HG02884 (cell line): ENCODE results near the gene RBM6.
A peak's percentile ranks its signal among the peaks of the same experiment; 100 is the strongest.
"Not testable (repeated sequence)": the region's sequence is repeated elsewhere in the genome, so short reads cannot be mapped to it uniquely, and the experiment has no call there.

ENCODE experiments used
- ATAC-seq: cut with Tn5 transposase; IDR thresholded peaks from one replicate; pipeline ENCODE4 v1.9.1; 2021; ENCODE audit warnings: mild to moderate bottlenecking, moderate library complexity; ENCODE audit not compliant: unreplicated experiment

Gene RBM6, protein sequence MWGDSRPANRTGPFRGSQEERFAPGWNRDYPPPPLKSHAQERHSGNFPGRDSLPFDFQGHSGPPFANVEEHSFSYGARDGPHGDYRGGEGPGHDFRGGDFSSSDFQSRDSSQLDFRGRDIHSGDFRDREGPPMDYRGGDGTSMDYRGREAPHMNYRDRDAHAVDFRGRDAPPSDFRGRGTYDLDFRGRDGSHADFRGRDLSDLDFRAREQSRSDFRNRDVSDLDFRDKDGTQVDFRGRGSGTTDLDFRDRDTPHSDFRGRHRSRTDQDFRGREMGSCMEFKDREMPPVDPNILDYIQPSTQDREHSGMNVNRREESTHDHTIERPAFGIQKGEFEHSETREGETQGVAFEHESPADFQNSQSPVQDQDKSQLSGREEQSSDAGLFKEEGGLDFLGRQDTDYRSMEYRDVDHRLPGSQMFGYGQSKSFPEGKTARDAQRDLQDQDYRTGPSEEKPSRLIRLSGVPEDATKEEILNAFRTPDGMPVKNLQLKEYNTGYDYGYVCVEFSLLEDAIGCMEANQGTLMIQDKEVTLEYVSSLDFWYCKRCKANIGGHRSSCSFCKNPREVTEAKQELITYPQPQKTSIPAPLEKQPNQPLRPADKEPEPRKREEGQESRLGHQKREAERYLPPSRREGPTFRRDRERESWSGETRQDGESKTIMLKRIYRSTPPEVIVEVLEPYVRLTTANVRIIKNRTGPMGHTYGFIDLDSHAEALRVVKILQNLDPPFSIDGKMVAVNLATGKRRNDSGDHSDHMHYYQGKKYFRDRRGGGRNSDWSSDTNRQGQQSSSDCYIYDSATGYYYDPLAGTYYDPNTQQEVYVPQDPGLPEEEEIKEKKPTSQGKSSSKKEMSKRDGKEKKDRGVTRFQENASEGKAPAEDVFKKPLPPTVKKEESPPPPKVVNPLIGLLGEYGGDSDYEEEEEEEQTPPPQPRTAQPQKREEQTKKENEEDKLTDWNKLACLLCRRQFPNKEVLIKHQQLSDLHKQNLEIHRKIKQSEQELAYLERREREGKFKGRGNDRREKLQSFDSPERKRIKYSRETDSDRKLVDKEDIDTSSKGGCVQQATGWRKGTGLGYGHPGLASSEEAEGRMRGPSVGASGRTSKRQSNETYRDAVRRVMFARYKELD

DNA sequence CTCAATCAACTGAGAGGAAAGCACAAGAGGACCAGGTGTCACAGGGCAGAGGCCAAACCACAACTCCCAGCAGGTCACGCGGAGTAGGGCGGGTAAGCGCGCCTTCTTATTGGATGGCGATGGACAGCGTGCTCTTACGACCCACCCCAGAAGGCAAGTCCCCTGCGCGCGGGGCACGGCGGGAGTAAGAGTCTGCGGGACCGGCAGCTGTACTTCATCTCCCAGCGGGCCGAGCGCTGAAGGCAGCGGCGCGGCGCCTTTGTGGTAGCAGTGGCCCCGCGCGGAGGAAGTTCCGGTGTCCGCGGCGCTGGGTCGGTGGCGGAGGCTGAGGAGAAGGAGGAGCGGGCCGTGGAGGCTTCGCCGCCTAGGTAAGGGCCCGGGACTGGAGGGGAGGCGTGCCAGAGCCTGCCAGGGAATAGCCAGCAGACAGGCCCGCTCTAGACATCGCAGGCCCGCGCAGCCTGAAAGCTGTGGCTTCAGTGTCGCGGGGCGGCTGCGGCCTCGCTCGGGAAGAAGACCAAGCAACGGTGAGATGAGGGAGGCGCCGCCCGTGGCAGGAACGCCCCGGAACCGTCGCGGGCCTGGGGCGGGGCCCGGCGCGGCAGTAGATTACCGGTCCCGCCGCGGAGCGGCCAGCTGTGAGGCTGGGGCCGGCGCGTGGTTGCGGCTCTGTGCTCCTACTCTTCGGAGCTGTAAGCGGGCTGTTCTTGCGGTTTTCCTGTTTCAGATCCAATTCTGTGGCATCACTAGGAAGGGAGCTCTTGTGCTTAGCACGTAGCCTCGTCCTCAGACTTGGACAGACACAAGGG lies at the start of gene RBM6:
Gene RBM6 (plus strand): TSS at position 293 of the 809 bp plus-strand sequence. CDS start 22,492 bp downstream, outside the sequence.
- ATAC-seq, result peak; percentile 91

DNA sequence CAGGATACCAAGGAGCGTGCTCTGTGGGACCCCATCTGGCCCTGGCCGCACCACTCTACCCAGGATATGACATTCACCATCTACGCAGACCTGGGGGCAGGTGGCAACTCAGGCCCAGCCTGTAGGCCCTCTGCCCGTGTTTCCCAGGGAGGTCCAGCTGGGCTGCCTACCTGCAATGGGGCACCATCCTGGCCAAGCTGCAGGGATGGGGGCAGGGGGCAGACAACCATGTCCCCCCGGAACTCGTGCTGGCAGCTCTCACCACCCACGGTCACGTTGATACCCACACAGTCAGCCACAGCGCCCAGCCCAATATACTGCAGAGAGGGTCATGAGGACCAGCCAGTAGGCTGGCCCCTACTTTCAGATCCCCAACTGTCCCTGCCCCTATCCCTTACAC lies 44.2 kb upstream of the RBM6 start:
- ATAC-seq, result no peak

DNA sequence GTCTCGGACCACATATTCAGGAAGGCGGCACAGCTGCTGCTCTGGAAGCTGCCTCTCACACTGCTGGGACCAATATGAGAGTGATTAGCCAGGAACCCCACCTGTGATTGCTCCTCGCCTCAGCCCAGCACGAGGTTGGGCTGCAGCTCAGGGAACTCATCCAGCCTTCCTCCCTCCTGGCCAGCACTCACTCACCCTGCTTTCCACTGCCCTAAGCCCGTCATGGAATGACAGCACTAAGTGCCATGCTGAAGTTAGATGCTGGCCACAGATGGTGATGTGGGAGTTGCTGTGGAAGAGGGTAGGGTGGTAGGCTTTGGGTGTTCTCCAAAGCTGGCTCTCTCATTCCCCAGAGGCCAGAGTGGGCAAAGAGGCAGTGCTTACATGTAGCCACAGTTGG lies 43.6 kb upstream of the RBM6 start:
- ATAC-seq, result no peak

DNA sequence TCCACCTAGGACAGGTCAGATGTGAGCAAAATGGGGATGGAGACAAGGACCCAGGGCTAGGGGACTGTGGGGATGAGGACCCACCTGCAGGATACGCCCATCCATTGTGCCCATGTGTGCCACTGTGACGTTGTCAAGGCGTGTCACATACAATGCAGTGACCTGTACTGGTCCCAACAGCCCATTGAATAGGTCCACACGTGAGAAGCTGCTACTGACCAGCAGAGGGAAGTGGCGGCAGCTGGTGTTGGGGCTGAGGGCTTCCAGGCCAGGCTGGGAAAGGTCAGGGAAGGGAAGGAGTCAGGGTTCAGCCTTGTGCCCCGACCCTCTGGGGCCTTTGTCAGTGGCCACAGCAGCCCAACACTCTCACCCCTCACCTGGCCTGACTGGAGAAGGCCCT lies 41.0 kb upstream of the RBM6 start:
- ATAC-seq, result no peak

DNA sequence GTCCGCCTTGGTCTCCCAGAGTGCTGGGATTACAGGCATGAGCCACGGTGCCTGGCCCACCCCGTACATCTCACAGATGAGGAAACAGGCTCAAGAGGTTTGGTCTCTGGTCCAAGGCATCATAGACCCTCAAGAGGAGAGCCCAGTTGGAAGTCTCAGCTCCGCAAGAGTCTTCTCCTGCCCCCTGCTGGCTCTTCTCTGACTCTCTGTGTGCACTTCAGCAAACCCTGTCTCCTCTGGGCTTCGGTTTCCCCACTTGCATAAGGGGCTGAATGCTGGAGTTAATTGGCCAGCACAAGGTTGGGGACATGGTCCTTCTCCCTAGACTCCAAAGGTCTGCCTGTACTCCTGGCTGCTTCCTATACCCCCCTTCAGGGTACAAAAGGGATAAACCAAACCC lies 40.1 kb upstream of the RBM6 start:
- no peak for ATAC-seq

DNA sequence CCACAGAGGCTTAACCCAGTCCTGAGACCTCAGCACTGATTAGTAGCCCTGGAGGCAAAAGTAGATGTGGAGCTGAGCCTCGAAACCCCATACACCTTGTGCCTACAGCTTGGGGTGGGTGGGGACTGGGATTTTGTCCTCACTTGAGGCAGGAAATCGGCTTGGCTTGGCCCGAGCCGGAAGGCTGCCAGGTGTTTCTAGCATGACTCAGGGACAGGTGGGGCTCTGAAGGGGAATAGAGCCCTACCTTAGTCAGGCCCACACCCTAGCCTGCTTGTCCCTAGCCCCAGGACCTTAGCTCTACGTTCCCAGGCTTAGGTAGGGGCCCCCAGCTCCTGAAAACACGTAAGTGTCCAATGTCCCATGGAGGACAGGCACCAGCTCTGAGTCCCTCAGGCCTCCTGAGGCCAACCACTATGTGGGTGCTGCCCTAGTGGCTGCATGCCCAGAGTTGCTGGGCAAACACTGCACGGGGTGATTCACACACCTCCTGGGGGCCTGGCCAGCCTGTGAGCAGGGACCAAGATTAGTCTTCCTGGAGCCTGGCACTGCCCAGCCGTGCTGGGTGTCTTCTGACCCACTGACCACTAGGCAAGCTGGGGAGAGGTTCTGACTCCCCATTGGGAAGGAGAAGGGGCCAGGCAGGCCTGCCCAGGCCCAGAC lies 39.3 kb upstream of the RBM6 start:
- ATAC-seq, result no peak

DNA sequence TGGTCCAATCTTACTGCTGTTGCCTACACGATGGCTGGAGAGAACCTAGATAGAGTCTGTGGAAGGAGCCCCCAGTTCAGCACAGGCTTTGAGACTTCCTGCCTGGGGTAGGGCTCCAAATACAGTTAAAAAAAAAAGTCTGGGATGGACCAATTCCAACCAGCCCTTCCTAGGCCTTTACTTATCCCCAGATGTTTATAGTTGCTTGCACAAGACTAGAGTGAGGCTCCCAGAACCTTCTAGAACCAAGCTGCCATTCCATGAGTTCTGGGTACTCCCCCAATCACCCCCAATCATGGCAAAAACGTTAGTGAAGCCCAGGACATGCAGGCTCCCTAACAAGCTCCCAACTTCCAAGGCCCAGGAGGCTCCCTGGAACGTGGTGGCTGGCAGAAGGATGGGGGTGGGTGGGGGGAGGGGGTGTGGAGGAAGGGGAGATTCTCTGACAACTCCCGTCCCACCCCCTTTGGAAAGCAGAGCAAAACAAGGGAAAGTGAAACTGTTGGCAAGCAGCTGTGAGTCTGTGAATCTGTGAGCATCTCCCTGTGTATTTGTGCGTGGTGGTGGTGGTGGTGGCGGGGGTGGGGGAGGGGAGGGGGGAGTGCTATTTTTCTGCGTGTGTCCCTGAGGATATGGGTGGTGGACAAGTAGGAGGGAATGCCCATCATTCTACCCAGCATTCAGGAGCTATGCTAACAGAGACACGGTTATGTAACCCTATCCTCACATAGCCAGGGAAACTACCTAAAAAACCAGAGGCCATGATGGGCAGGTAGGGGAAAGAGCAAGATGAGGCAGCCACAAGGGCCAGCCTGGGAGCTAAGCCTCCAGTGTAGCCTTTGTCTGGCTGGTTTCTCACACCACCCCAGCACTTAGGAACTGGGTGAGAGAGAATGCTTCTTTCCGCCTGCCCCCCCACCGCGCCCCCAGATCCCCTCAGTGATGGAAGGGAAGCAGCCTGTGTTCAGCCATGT lies 38.3 kb upstream of the RBM6 start:
- no peak for ATAC-seq

DNA sequence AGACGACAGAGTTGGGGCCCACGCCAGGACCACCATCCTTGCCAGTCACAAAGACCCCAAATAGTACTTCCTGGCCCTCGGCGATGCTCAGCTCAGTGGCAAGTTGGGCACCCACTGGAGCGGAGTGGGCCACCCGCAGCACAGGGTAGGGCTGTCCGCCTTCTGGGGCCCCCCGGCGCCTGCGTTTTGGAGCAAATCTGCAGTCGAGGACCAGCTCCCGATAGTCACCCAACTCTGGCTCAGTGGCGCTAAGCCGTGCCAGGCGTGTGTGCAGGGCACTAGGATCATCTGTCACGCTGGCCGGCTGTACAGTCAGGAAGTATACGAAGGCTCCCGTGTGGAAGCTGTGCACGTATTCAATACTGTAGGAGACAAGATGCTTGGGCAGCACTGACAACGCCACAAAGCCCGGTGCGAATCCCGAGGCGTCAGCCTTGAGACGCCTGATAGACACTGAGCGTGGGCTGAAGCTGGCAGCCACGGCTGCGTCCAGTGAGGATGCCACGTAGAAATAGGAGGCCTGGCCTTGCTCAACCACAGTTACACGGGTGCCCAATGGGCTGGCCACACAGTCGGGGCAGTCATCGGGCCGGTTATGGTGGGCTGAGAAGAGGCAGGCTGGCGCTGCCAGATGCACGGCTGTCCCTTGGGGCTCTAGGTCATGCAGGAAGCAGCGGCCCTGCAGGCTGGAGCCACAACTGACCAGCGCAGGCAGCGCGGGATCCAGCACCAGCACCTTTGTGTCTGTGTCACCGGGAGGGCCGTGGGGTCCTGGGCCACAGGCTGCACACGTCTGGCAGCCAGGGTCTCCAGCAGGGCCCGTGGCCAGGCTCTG lies 37.2 kb upstream of the RBM6 start:
- no peak for ATAC-seq

DNA sequence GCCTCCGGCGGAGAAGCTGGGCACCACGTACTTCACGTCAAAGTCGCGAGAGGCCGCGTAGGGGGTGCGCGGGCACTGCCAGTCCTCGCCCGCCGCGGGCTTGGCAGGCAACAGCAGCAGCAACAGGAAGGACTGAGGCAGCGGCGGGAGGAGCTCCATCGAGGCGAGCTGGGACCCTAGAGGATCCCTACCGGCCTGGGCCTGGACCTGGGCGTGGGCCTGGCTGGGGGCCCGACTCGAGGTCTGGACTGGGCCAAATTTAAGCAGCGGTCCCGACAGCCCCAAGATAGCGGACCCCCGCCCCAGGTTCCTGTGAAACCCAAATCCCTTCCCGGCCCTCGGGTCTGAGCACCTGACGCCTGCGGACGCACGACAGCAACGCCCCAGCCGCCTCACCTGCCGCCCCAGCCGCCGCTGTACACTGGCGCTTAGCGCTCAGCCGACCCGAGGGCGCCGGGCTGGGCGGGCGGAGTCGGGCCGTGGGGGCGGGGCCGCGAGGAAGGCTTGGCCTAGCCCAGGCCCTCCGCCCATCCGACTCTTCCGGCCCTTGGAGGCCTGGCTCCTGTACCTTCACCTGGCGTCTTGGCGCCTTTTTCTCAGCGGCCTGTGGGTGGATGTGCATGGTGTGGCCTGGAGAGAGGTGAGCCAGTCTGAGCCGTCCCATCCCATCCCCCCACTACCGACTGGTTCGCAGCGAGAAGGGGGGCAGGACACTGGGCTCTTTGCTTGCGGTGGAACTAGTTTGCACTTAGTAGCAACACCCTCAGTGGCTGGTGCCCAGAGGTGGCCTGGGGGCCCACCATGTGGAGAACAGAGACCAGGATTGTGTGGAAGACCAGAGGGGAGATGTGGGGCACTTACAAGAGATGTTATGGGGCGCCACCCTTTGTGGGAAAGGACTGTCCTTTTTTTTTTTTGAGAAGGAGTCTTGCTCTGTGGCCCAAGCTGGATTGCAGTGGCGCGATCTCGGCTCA lies 36.2 kb upstream of the RBM6 start, which contains the start of gene MST1R:
Gene MST1R (minus strand): TSS at position 423 of the 974 bp plus-strand sequence. CDS start 264 bp downstream, at position 159.
- ATAC-seq, result peak; percentile 61

DNA sequence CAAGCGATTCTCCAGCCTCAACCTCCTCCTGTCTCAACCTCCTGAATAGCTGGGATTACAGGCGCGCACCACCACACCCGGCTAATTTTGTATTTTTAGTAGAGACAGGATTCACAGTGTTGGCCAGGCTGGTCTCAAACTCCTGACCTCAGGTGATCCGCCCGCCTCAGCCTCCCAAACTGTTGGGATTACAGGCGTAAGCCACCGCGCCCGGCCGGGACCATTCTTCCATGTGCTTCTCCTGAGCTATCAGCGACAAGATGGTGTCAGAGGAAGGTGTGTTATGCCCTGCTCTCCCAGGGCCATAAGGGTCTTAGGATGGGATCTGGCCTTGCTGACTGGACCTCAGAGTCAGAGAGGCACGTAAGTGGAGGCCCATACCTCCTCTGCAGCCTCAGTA lies 35.5 kb upstream of the RBM6 start:
- not testable (repeated sequence) for ATAC-seq

DNA sequence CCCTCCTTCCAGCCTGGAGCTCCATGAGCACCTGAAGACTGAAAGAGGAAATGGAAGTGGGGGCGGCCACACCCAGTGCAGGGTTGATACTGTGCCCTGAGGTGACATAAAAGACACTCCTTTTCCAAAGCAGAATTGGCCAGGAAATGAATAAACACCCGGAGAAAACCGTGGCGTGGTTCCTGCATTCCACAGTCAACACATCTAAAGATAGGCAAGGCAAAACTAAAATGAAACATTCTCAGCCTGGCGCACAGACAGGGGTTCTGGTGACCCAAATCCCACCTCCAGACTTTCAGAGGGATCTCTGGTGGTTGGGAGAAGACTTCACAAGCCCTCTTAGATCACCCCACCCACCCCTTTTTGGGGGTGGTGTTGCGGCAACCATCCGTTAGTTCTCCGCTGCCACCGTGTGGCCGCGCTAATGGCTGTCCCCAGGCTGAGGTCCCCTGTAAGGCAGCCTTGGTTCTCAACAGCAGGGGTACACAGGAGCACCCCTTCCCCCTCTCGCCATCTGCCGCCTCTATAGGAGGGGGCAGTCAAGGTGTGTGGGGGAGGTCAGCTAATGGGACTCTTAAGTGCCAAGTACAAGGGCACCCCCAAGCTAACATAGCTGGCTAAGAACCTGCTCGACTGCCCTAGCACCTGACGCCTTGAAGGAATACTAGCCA lies 33.7 kb upstream of the RBM6 start:
- ATAC-seq, result no peak

DNA sequence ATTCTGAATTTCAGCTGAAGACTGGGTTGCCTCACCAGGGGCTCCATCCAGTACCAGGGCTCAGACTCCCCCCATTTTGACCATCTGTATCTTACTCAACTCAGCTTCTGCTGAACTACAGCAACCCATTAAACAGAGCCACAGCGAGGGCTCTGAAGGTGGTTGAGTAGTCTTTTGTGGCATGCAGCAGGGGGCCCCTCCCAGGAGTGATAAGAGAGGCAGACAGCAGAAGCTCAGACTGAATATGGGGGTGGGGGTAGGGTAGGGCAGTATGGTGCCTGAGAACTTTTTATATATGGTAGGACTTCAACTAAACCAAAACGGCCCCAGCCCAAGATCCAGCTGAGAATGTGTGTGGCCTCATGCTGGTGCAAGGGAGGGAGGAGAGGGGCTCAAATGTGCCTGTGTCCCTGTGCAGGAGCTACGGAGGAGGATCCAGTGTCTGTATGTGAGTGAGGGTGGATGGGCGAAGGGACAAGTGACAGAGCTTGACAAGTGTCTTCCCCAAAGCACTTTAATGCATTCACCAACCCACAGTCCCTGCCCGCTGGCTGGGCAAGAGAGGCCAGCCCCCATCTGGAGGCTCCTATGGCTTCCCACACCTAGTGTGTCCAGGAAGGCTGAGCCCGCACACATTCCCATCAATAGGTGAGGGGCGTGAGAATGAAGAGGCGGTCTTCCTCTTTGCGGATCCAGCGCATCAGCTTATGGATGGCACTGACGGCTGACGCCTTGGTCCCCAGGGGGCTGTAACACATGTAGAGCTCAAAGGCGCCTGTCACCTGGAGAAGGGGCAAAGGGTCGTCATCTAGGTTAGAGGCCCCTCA lies 31.4 kb upstream of the RBM6 start:
- ATAC-seq, result no peak

DNA sequence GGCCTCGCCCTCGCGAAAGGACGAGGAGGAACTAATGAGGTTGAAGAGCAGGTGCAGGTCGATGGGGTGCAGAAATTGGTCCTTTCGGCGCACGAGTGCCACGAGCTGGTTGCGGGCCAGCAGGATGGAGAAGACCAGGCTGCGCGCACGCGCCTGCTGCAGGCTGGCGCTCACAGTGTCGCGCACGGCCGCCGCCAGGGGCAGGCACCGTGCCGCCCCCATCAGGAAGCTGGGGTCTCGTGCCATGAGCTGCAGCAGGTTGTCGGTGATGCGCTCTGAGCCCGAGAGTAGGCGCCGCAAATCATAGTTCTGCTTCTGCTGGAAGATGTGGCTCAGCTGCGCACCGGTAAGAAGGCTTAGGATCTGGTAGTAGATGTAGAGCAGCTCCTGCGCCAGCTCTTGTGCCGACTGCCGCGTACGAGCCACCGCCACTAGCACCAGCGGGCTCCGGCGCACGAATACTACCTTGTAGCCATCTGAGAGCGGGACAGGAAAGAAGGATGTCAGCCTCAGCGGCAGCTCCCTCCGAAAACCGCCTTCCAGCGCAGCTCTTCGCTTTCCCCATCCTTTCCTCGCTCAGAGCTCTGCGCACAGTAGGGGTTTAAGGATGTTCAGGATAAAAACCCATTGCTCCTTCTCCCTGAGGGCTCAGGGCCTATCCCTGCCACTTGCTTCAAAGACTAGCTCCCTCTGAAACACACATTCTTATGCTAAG lies 29.4 kb upstream of the RBM6 start:
- ATAC-seq, result no peak

DNA sequence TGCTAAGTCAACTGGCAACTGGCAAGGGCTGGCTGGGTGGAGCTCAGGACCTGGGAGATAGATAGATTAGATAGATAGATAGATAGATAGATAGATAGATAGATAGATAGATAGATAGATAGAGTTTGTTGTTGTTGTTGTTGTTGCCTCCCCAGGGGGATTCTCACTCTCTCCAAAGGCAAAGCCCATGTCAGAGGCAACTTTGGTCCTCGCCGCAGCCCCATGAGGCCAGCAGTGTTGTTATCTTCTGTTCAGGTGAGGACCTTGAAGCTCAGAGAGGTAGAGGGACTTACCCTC lies 28.9 kb upstream of the RBM6 start:
- no peak for ATAC-seq

DNA sequence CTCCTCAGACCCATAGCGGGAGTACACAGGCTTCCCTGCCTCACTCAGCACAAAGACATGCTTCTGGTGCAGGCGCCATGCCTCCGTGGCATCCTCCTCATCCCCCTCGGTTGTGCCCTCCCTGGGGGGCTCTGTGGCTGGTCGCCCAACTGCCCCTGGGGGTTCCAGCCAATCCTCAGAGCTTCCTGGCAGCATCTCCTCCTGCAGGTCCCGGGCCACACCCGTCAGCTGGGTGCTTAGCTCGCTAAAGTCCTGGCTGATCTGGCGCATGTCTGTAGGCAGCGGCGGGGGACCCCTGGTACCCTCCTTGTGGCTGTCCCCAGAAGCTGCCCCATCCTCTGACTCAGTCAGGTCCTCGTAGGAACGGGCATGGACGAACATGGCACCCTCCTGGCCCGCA lies 28.3 kb upstream of the RBM6 start:
- ATAC-seq, result no peak
